Neural crest cell (in vitro differentiated cells): ENCODE results near the gene GALNT8. TPM values are rescaled to one million over a fixed set of nuclear protein-coding genes. Genes with fewer than 3 reads are reported as not detected.

Experiments used
- DNase-seq: peaks from one replicate; pipeline ENCODE4 v3.0.0; 2021; ENCODE audit warnings: low read depth, mixed read lengths, low spot score
- H3K27ac Mint-ChIP-seq: one replicate; pipeline ENCODE4 v1.8.0; 2021; ENCODE audit warnings: mild to moderate bottlenecking, mixed read lengths; ENCODE audit not compliant: unreplicated experiment
- H3K27me3 Mint-ChIP-seq: 2 replicates; pipeline ENCODE4 v1.8.0; 2021; ENCODE audit warnings: low read depth, mild to moderate bottlenecking, mixed read lengths
- H3K36me3 Mint-ChIP-seq: 2 replicates; pipeline ENCODE4 v1.8.0; 2021; ENCODE audit warnings: low read depth, mild to moderate bottlenecking, mixed read lengths
- H3K4me1 Mint-ChIP-seq: 2 replicates; pipeline ENCODE4 v1.8.0; 2021; ENCODE audit warnings: mixed read lengths
- H3K4me3 Mint-ChIP-seq: one replicate; pipeline ENCODE4 v1.8.0; 2021; ENCODE audit warnings: mild to moderate bottlenecking, mixed read lengths
- H3K9me3 Mint-ChIP-seq: 2 replicates; pipeline ENCODE4 v1.8.0; 2021; ENCODE audit warnings: mixed read lengths
- total RNA-seq: library from RNA; stranded (reverse); gene quantifications from 2 replicates; pipeline ENCODE4 v1.2.1, GENCODE V29; 2021
- TF ChIP-seq, protein P1 (sequence below): fragments of 200-600 bp; sonication (generic); conservative IDR thresholded peaks from 2 replicates; pipeline ENCODE4 v1.5.0; 2021; ENCODE audit warnings: antibody characterized with exemption, mild to moderate bottlenecking

GALNT8 gene
- total RNA-seq, 1 donor from 2014 or later: 7.6 TPM

DNA sequence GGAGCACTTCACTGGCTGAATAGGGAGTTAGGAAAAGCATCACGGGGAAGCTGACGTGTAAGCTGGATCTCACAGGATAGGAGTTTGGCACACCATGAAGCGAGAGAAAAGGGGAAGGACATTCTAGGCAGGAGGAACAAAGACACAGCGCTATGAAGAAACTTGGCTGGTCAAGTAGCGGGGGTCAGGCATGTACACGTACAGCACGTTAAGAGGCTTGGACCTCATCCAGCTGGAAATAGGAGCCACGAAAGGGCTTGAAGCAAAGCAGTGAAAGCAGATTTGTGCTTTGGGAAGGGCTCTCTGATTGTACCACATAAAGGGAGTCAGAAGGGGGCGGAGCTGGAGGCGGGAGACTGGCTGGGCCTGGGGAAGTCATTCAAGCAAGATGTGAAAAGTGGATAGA lies 19.6 kb upstream of the GALNT8 start:
- no peak overlapping the region for H3K27ac Mint-ChIP-seq
- no peak for DNase-seq

GRCh38 chr12:4701395-4702190 lies 18.6 kb upstream of the GALNT8 start:
- Mint-ChIP-seq H3K4me3 (no peak overlapping the region), H3K27me3 (no peaks in the 10 kb centered on the region), H3K36me3 (peaks cover 13% of the 10 kb centered on the region), H3K27ac (no peak overlapping the region), H3K9me3 (no peaks in the 10 kb centered on the region), H3K4me1 (peaks cover 6% of the 10 kb centered on the region)
- DNase-seq: no peak
- TF ChIP-seq, protein P1, sequence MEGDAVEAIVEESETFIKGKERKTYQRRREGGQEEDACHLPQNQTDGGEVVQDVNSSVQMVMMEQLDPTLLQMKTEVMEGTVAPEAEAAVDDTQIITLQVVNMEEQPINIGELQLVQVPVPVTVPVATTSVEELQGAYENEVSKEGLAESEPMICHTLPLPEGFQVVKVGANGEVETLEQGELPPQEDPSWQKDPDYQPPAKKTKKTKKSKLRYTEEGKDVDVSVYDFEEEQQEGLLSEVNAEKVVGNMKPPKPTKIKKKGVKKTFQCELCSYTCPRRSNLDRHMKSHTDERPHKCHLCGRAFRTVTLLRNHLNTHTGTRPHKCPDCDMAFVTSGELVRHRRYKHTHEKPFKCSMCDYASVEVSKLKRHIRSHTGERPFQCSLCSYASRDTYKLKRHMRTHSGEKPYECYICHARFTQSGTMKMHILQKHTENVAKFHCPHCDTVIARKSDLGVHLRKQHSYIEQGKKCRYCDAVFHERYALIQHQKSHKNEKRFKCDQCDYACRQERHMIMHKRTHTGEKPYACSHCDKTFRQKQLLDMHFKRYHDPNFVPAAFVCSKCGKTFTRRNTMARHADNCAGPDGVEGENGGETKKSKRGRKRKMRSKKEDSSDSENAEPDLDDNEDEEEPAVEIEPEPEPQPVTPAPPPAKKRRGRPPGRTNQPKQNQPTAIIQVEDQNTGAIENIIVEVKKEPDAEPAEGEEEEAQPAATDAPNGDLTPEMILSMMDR: no peak

More for the DNA sequence above, 19.6 kb upstream of the GALNT8 start:
- no peaks in the 10 kb centered on the region for H3K27me3 Mint-ChIP-seq
- H3K4me3 Mint-ChIP-seq: no peak overlapping the region
- H3K4me1 Mint-ChIP-seq: peaks cover 6% of the 10 kb centered on the region
- H3K36me3 Mint-ChIP-seq: peaks cover 13% of the 10 kb centered on the region
- TF ChIP-seq, protein P1: no peak
- no peaks in the 10 kb centered on the region for H3K9me3 Mint-ChIP-seq

DNA sequence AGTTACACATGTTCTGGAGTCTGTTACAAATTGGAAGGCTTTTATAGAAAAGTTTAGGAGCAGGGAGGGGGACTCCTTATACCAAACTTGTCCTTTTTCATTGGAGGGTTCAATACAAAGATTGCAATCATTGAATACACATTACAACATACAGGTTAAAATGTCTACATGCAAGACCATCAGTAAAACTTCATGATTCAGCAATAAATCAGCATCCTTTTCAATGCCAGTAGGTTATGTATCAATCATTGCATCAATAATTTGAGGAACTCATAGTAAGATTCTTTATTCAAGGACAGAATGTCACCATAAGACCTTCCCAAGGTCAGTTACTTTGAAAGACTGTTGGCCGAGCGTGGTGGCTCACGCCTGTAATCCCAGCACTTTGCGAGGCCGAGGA lies 16.5 kb upstream of the GALNT8 start:
- no peak overlapping the region for H3K27ac Mint-ChIP-seq
- TF ChIP-seq, protein P1: no peak
- H3K27me3 Mint-ChIP-seq: no peaks in the 10 kb centered on the region
- no peak for DNase-seq
- H3K4me1 Mint-ChIP-seq: peaks cover 6% of the 10 kb centered on the region
- H3K9me3 Mint-ChIP-seq: no peaks in the 10 kb centered on the region
- peaks cover 13% of the 10 kb centered on the region for H3K36me3 Mint-ChIP-seq
- H3K4me3 Mint-ChIP-seq: no peak overlapping the region

GRCh38 chr12:4705824-4706223 lies 14.4 kb upstream of the GALNT8 start:
- H3K9me3 Mint-ChIP-seq: no peaks in the 10 kb centered on the region
- H3K4me3 Mint-ChIP-seq: no peak overlapping the region
- H3K27me3 Mint-ChIP-seq: no peaks in the 10 kb centered on the region
- peaks cover under 1% of the 10 kb centered on the region for H3K4me1 Mint-ChIP-seq
- TF ChIP-seq, protein P1: no peak
- H3K36me3 Mint-ChIP-seq: peaks cover 4% of the 10 kb centered on the region
- no peak overlapping the region for H3K27ac Mint-ChIP-seq
- DNase-seq: no peak

DNA sequence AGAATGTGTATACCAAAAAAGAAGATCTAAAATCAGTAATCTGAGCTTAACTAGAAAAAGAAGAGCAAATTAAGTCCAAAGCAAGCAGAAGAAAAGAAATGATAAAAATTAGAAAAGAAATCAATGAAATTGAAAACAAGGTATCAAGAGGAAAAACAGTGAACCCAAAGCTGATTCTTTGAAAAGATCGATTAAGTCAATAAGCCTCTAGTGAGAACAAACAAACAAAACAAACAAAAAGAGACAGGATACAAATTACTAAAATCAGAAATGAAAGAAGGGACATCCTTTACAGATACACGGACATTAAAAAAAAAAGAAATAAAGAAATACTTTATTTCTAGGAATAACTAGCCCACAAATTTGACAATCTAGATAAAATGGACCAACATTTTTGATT lies 12.9 kb upstream of the GALNT8 start:
- H3K4me3 Mint-ChIP-seq: no peak overlapping the region
- no peak overlapping the region for H3K27ac Mint-ChIP-seq
- TF ChIP-seq, protein P1: no peak
- peaks cover 2% of the 10 kb centered on the region for H3K36me3 Mint-ChIP-seq
- DNase-seq: no peak
- H3K4me1 Mint-ChIP-seq: no peaks in the 10 kb centered on the region
- no peaks in the 10 kb centered on the region for H3K27me3 Mint-ChIP-seq
- no peaks in the 10 kb centered on the region for H3K9me3 Mint-ChIP-seq
